Progenitor cell of endocrine pancreas (in vitro differentiated cells): ENCODE results near the gene NOL4L. TPM values are rescaled to one million over a fixed set of nuclear protein-coding genes. Genes with fewer than 3 reads are reported as not detected.

ENCODE experiments used
- DNase-seq: peaks from one replicate; pipeline ENCODE4 v3.0.0; 2021; ENCODE audit warnings: low spot score; ENCODE audit not compliant: unreplicated experiment
- H3K27ac Mint-ChIP-seq: 2 replicates; pipeline ENCODE4 v1.8.0; 2021; ENCODE audit warnings: mild to moderate bottlenecking, moderate library complexity, mixed read lengths
- H3K27me3 Mint-ChIP-seq: 2 replicates; pipeline ENCODE4 v1.8.0; 2021; ENCODE audit warnings: mixed read lengths
- H3K36me3 Mint-ChIP-seq: 2 replicates; pipeline ENCODE4 v1.8.0; 2022; ENCODE audit warnings: mixed read lengths; ENCODE audit not compliant: insufficient read depth
- H3K4me1 Mint-ChIP-seq: 2 replicates; pipeline ENCODE4 v1.8.0; 2021; ENCODE audit warnings: low read depth, mixed read lengths
- H3K4me3 Mint-ChIP-seq: 2 replicates; pipeline ENCODE4 v1.8.0; 2021; ENCODE audit warnings: low read depth, mild to moderate bottlenecking, moderate library complexity, mixed read lengths
- H3K9me3 Mint-ChIP-seq: 2 replicates; pipeline ENCODE4 v1.8.0; 2021; ENCODE audit warnings: low read depth, mixed read lengths
- total RNA-seq: library from RNA; stranded (reverse); gene quantifications from 2 replicates; pipeline ENCODE4 v1.2.1, GENCODE V29; 2021
- TF ChIP-seq, protein P1 (sequence below): fragments of 200-600 bp; sonication (generic); IDR thresholded peaks from one replicate; pipeline ENCODE4 v1.5.0; 2021; ENCODE audit warnings: antibody characterized with exemption, mild to moderate bottlenecking; ENCODE audit not compliant: unreplicated experiment

The NOL4L gene
- total RNA-seq, 1 donor from 2014 or later, result 90.4 TPM

GRCh38 chr20:32517914-32518592 lies 67.1 kb downstream of the NOL4L start:
- H3K4me1 Mint-ChIP-seq, result peaks cover 11% of the 10 kb centered on the region
- no peak overlapping the region for H3K4me3 Mint-ChIP-seq
- no peaks in the 10 kb centered on the region for H3K9me3 Mint-ChIP-seq
- H3K27me3 Mint-ChIP-seq, result peaks cover 27% of the 10 kb centered on the region
- no peak overlapping the region for H3K27ac Mint-ChIP-seq
- H3K36me3 Mint-ChIP-seq, result peaks cover 5% of the 10 kb centered on the region
- DNase-seq, result no peak
- TF ChIP-seq, protein P1, sequence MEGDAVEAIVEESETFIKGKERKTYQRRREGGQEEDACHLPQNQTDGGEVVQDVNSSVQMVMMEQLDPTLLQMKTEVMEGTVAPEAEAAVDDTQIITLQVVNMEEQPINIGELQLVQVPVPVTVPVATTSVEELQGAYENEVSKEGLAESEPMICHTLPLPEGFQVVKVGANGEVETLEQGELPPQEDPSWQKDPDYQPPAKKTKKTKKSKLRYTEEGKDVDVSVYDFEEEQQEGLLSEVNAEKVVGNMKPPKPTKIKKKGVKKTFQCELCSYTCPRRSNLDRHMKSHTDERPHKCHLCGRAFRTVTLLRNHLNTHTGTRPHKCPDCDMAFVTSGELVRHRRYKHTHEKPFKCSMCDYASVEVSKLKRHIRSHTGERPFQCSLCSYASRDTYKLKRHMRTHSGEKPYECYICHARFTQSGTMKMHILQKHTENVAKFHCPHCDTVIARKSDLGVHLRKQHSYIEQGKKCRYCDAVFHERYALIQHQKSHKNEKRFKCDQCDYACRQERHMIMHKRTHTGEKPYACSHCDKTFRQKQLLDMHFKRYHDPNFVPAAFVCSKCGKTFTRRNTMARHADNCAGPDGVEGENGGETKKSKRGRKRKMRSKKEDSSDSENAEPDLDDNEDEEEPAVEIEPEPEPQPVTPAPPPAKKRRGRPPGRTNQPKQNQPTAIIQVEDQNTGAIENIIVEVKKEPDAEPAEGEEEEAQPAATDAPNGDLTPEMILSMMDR, result no peak

DNA sequence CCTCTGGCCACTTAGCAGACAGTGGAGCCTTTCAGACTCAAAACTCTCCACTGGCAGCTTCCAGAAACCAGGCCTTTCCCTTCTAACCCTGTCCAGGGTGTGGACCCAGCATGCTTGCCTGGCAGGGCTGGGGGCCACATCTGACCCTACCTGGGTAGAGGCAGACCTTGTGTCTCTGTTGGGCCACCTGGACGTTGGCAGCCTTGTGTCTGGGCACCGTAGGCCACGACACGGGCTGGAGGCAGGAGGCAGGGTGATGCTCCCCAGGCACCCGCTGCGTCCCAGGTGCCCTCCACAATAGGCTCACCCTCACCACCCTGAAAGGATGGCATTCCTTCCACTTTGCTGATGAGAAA lies 67.6 kb downstream of the NOL4L start:
- no peaks in the 10 kb centered on the region for H3K9me3 Mint-ChIP-seq
- no peak overlapping the region for H3K27ac Mint-ChIP-seq
- TF ChIP-seq, protein P1, result no peak
- peaks cover 27% of the 10 kb centered on the region for H3K27me3 Mint-ChIP-seq
- no peak overlapping the region for H3K4me3 Mint-ChIP-seq
- peaks cover 11% of the 10 kb centered on the region for H3K4me1 Mint-ChIP-seq
- DNase-seq, result no peak
- H3K36me3 Mint-ChIP-seq, result peaks cover 5% of the 10 kb centered on the region

DNA sequence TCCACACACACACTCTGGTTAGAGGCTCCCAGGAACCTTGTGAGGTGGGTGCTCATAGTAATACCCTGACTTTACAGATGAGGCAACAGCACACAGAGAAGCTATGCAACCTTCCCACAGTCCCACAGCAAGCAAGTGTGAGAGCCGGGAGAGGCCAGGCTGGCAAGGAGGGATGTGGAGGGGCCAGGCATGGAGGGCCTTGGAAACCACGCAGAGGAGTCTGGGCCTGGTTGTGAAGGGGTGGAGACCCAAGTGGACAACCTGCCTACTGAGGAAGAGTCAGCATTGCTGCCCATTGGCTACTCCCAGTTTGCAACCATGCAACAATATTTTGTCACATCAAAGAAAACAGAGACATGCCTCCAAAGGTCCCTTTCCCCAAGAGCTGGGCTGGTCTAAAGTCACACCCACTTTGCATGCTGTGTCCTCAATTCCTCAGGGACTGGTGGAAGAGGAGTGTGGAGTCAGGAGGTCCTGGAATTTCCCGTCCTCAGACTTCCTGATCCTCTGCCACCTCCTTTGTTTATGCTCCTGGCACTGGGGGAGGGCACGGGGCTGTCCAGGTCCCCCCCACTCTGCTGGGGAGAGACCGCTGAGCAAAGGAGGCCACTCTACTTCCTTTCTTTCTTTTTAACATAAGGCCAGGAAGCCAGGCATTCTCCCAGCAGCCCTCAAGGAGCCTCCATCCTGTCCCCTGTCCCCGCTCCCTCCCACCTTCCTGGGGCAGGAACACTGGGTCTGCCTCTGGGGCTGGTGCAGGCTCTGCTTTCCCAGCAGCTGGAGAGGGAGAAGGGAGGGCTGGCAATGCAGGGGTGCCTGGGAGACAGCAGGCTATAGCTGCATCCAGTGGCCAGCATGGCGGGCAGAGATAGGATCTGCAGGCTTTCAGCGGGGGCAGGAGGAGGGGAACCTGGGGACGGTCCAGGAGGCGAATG lies 68.3 kb downstream of the NOL4L start:
- peaks cover 16% of the 10 kb centered on the region for H3K4me1 Mint-ChIP-seq
- no peak for DNase-seq
- H3K27me3 Mint-ChIP-seq, result peaks cover 27% of the 10 kb centered on the region
- no peak overlapping the region for H3K27ac Mint-ChIP-seq
- H3K36me3 Mint-ChIP-seq, result peaks cover 5% of the 10 kb centered on the region
- no peak overlapping the region for H3K4me3 Mint-ChIP-seq
- TF ChIP-seq, protein P1, result no peak
- H3K9me3 Mint-ChIP-seq, result no peaks in the 10 kb centered on the region

GRCh38 chr20:32515631-32516101 lies 69.5 kb downstream of the NOL4L start:
- TF ChIP-seq, protein P1, result no peak
- H3K4me3 Mint-ChIP-seq, result no peak overlapping the region
- no peak for DNase-seq
- H3K9me3 Mint-ChIP-seq, result no peaks in the 10 kb centered on the region
- H3K27me3 Mint-ChIP-seq, result peaks cover 27% of the 10 kb centered on the region
- H3K4me1 Mint-ChIP-seq, result peaks cover 28% of the 10 kb centered on the region
- H3K27ac Mint-ChIP-seq, result peak overlapping the region; percentile 39
- H3K36me3 Mint-ChIP-seq, result peaks cover 5% of the 10 kb centered on the region

GRCh38 chr20:32514760-32515159 lies 70.4 kb downstream of the NOL4L start:
- TF ChIP-seq, protein P1, result no peak
- DNase-seq, result no peak
- Mint-ChIP-seq H3K4me3 (no peak overlapping the region), H3K4me1 (peaks cover 37% of the 10 kb centered on the region), H3K27ac (no peak overlapping the region), H3K36me3 (peaks cover 5% of the 10 kb centered on the region), H3K9me3 (no peaks in the 10 kb centered on the region), H3K27me3 (peaks cover 27% of the 10 kb centered on the region)
